Measurements from ENCODE around the gene SAG.

DNA sequence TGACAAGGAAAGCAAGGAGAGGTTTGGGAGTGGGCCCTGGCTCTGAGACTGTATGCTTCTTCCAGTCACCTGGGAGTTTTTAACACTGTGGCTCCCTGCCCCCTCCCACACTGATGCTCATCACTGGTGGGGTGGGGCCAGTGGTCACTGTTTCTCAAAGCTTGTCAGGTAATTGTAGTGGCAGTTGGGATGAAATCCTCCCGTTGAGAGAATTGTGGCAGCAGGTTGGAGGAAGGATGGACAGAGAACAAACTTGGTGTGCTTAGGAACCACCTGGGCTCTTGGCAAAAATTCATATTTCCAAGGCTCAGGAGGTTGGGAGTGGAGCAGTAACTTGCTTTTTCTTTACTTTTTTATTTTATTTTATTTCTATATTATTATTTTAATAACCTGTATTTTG, 71.8 kb downstream of the SAG start:
- no peak for TF ChIP-seq FOXA3 (CRISPR knock-in tag; conservative IDR thresholded peaks at IDR 0.05 in 1 of 2, IDR thresholded peaks at IDR 0.05 in 1 of 2)
- TF ChIP-seq RNF2 (IDR thresholded peaks at IDR 0.05) = no peak
- no peak for TF ChIP-seq GATA2 (CRISPR knock-in tag; IDR thresholded peaks at IDR 0.05)
- no peak for TF ChIP-seq SNRNP70 (optimal IDR thresholded peaks at IDR 0.05; ENCODE audit: low read depth, low read length)
- TF ChIP-seq ESRRA (IDR thresholded peaks at IDR 0.05; ENCODE audit: borderline replicate concordance, low read depth) = no peak
- TF ChIP-seq BDP1 (IDR thresholded peaks at IDR 0.05; ENCODE audit: insufficient read depth, insufficient read length) = no peak
- TF ChIP-seq, protein P1, sequence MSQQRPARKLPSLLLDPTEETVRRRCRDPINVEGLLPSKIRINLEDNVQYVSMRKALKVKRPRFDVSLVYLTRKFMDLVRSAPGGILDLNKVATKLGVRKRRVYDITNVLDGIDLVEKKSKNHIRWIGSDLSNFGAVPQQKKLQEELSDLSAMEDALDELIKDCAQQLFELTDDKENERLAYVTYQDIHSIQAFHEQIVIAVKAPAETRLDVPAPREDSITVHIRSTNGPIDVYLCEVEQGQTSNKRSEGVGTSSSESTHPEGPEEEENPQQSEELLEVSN (IDR thresholded peaks at IDR 0.05; ENCODE audit: borderline replicate concordance in 1 of 2, extremely low read depth in 1 of 2, insufficient read depth in 1 of 2, insufficient read length in 1 of 2, low read depth in 1 of 2, low read length in 1 of 2, poor library complexity in 1 of 2, severe bottlenecking in 1 of 2) = no peak
- TF ChIP-seq FOS (IDR thresholded peaks at IDR 0.05; ENCODE audit: extremely low read depth, insufficient read length) = no peak
- TF ChIP-seq NR3C1 (CRISPR knock-in tag; IDR thresholded peaks at IDR 0.05) = no peak
